ENCODE measurements around the gene B4GALT2.
A peak's percentile ranks its signal among the peaks of the same experiment; 100 is the strongest.

The B4GALT2 gene

GRCh38 chr1:43978551-43979260 lies at the start of gene B4GALT2:
Gene B4GALT2, plus strand, starts transcription at chr1:43979210. Its CDS starts 1,951 bp downstream, at chr1:43981161.
- DNase-seq = peak; percentile 29

DNA sequence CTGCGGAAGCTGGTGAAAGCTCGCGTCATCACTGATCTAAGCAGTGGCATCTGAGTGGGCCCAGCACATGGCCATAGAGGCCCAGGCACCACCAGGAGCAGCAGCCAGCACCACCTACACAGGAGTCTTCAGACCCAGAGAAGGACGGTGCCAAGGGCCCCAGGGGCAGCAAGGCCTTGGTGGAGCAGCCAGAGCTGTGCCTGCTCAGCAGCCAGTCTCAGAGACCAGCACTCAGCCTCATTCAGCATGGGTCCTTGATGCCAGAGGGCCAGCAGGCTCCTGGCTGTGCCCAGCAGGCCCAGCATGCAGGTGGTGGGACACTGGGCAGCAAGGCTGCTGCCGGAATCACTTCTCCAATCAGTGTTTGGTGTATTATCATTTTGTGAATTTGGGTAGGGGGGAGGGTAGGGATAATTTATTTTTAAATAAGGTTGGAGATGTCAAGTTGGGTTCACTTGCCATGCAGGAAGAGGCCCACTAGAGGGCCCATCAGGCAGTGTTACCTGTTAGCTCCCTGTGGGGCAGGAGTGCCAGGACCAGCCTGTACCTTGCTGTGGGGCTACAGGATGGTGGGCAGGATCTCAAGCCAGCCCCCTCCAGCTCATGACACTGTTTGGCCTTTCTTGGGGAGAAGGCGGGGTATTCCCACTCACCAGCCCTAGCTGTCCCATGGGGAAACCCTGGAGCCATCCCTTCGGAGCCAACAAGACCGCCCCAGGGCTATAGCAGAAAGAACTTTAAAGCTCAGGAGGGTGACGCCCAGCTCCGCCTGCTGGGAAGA lies 48.7 kb upstream of the B4GALT2 start:
- DNase-seq = peak; percentile 17

GRCh38 chr1:43930949-43931275 lies 48.1 kb upstream of the B4GALT2 start:
- no peak for DNase-seq

- no peak for DNase-seq
Observed at GRCh38 chr1:43931711-43932660, 47.0 kb upstream of the B4GALT2 start.

GRCh38 chr1:43932786-43933385 lies 46.1 kb upstream of the B4GALT2 start:
- DNase-seq = no peak

- DNase-seq = no peak
Observed at GRCh38 chr1:43933386-43934100, 45.5 kb upstream of the B4GALT2 start, which contains the start of gene ARTN. Gene ARTN, plus strand, starts transcription at chr1:43933801. Its CDS starts 1,856 bp downstream, at chr1:43935657.

GRCh38 chr1:43934101-43934985 lies 44.7 kb upstream of the B4GALT2 start:
- peak; percentile 59 for DNase-seq

DNA sequence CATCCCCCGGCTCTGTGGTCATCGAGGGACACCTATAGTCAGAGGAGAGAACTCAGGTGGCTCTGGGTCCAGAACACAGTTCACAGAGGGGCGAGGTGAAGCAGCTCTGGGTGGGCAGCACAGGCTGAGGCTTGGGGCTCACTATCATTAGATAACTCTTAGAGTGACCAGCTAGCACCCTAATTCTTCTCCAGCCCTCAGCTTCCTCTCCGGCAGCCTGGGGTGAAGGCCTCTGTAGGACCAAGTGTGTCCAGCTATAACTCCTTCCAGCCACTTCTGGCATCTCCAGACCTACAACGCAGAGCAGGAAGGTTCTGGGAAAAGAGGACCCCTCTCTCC lies 44.1 kb upstream of the B4GALT2 start:
- no peak for DNase-seq

GRCh38 chr1:43935711-43936427 lies 43.1 kb upstream of the B4GALT2 start:
- DNase-seq = no peak

DNA sequence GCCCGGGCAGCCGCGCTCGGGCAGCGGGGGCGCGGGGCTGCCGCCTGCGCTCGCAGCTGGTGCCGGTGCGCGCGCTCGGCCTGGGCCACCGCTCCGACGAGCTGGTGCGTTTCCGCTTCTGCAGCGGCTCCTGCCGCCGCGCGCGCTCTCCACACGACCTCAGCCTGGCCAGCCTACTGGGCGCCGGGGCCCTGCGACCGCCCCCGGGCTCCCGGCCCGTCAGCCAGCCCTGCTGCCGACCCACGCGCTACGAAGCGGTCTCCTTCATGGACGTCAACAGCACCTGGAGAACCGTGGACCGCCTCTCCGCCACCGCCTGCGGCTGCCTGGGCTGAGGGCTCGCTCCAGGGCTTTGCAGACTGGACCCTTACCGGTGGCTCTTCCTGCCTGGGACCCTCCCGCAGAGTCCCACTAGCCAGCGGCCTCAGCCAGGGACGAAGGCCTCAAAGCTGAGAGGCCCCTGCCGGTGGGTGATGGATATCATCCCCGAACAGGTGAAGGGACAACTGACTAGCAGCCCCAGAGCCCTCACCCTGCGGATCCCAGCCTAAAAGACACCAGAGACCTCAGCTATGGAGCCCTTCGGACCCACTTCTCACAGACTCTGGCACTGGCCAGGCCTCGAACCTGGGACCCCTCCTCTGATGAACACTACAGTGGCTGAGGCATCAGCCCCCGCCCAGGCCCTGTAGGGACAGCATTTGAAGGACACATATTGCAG lies 42.4 kb upstream of the B4GALT2 start:
- DNase-seq = peak; percentile 25

- DNase-seq = no peak
Observed at GRCh38 chr1:43937179-43937865, 41.7 kb upstream of the B4GALT2 start.

GRCh38 chr1:43938383-43938782 lies 40.6 kb upstream of the B4GALT2 start:
- no peak for DNase-seq

DNA sequence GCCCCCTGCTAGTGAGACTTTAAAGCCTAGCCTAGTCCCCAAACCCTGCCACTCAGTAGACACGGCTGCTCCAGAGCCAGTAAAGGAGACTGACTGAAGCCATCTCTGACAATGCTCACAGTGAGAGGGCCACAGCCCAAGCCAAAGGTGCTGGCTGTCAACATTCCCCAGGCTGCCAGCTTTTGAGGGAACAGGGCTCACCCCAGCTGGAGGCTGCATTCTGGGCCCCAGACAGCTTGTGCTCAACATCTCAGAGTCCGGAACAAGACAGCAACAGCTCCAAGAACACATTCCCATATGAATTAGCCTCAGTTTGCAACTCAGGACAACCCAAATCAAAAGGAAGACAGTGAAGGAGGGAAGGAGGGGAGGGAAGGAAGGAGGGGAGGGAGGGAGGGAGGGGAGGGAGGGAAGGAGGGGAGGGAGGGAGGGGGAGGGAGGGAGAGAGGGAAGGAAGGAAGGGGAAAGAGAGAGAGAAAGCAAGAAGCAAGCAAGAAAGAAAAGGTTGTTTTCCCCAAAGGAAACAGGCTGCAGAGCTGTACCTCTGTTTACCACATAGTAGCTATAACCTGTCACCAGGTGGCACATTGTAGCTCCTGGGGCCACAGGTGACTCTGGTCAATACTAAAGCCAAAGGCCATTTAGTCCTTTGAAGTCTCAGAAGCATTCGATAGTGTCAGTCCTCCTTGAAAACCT lies 40.0 kb upstream of the B4GALT2 start:
- no peak for DNase-seq

GRCh38 chr1:43942411-43942810 lies 36.6 kb upstream of the B4GALT2 start:
- no peak for DNase-seq

- no peak for DNase-seq
Observed at GRCh38 chr1:43944860-43945259, 34.1 kb upstream of the B4GALT2 start.

GRCh38 chr1:43945674-43946235 lies 33.3 kb upstream of the B4GALT2 start:
- DNase-seq = no peak

DNA sequence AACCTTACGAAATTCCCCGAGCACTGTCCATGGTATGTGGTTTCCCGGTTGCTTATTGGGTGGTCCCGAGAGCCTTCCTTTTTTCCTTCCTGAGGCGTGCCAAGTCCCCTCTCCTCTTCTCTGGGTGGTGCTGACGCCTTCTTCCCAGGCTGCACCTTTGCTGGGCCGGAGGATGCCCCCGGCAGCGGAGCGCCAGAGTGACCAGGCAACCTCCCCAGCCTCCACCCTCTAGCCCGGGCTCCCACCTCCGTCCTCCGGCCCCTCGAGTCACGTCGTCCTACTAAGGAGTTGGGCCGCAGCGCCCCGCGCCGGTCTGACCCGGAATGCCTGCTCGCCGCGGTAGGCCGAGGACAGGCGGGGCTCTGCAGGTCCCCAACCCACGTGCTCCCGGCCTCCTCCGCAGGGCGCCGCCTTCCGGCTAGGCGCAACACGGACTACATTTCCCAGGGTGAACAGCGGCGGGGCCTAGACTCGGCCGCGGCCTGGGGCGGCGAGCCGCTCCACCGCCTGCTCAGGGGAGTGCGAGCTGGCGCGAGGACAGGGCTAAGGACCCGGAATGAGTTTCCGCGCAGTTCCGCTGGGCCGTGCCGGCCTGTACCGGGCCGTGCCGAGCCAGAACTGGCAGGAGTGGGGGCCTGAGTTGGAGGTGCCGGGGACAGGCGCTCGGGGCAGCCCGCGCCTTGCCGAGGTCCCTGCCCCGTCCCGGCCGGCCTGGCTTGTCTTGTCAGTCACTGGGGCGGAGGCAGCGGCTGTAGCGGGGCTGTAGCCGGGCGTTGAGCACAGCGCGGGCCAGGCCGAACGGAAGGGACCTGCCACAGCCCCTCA lies 32.6 kb upstream of the B4GALT2 start, which contains the start of gene IPO13:
TSS of gene IPO13 (plus strand) at position 715 of the 825 bp plus-strand sequence. CDS start 651 bp downstream, outside the sequence.
- peak; percentile 95 for DNase-seq

Data from CD4-positive, alpha-beta T cell treated with Interleukin-17A for 4 hours (primary cell).